RWPE2 (cell line): ENCODE data around the gene BLNK.

Experiments
- ATAC-seq: fragments of 200-7000 bp; cut with Tn5 transposase; 3 replicates; pipeline ENCODE4 v1.9.1; 2021; ENCODE audit warnings: low read depth
- DNase-seq: peaks from one replicate; pipeline ENCODE4 v3.0.0-alpha.2; 2020; ENCODE audit warnings: low spot score
- H3K27ac ChIP-seq: fragments of 450-650 bp; 2 replicates; pipeline ENCODE4 v1.5.1; 2017; ENCODE audit warnings: mild to moderate bottlenecking; ENCODE audit not compliant: poor library complexity, severe bottlenecking
- H3K27me3 ChIP-seq: fragments of 250-450 bp; sonication (Bioruptor Pico); 2 replicates; pipeline ENCODE4 v1.5.1; 2021; ENCODE audit warnings: mild to moderate bottlenecking, moderate library complexity; ENCODE audit not compliant: insufficient read depth, poor library complexity, severe bottlenecking
- H3K36me3 ChIP-seq: fragments of 250-450 bp; sonication (Bioruptor Pico); 2 replicates; pipeline ENCODE4 v1.5.1; 2020; ENCODE audit warnings: low read depth, mild to moderate bottlenecking, moderate library complexity
- H3K4me1 ChIP-seq: fragments of 250-450 bp; sonication (Bioruptor Pico); 2 replicates; pipeline ENCODE4 v1.5.1; 2021; ENCODE audit warnings: mild to moderate bottlenecking, moderate library complexity; ENCODE audit not compliant: insufficient read depth, poor library complexity, severe bottlenecking
- H3K4me3 ChIP-seq: fragments of 250-450 bp; sonication (Bioruptor Pico); 2 replicates; pipeline ENCODE4 v1.5.1; 2021; ENCODE audit warnings: mild to moderate bottlenecking, moderate library complexity; ENCODE audit not compliant: severe bottlenecking
- H3K9me3 ChIP-seq: fragments of 250-450 bp; sonication (Bioruptor Pico); 2 replicates; pipeline ENCODE4 v1.5.1; 2021; ENCODE audit warnings: mild to moderate bottlenecking, moderate library complexity; ENCODE audit not compliant: severe bottlenecking
- TF ChIP-seq, protein P1 (sequence below): fragments of 450-650 bp; IDR thresholded peaks from one replicate; pipeline ENCODE4 v1.5.1; 2017; ENCODE audit warnings: mild to moderate bottlenecking, moderate library complexity; ENCODE audit not compliant: poor library complexity, severe bottlenecking

Gene BLNK

DNA sequence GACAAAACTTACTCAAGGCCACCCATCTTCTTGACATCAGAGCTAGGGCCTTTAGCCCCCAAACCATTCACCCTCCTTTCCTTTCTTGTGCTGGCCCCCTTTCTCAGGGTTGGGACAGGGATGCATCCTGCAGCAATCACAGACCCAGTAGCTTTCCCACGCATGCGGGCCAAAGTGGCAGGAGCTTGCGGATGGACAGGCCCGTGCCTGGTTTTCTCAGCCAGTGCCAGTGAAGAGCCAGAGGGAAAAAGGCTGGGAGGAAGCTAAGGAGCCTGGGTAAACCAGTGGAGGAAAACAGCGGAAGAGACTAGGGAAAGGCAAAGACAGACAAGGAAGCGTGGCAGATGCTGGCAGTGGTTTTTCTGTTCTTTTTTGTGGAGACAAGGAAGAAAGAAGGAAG, 5.1 kb upstream of the BLNK start:
- DNase-seq (no peak), ATAC-seq (no peak)
- no peak overlapping the region for H3K4me3 ChIP-seq
- H3K27ac ChIP-seq = no peak overlapping the region
- no peaks in the 10 kb centered on the region for H3K36me3 ChIP-seq
- no peaks in the 10 kb centered on the region for H3K9me3 ChIP-seq
- H3K4me1 ChIP-seq = peaks cover 28% of the 10 kb centered on the region
- no peaks in the 10 kb centered on the region for H3K27me3 ChIP-seq
- TF ChIP-seq, protein P1, sequence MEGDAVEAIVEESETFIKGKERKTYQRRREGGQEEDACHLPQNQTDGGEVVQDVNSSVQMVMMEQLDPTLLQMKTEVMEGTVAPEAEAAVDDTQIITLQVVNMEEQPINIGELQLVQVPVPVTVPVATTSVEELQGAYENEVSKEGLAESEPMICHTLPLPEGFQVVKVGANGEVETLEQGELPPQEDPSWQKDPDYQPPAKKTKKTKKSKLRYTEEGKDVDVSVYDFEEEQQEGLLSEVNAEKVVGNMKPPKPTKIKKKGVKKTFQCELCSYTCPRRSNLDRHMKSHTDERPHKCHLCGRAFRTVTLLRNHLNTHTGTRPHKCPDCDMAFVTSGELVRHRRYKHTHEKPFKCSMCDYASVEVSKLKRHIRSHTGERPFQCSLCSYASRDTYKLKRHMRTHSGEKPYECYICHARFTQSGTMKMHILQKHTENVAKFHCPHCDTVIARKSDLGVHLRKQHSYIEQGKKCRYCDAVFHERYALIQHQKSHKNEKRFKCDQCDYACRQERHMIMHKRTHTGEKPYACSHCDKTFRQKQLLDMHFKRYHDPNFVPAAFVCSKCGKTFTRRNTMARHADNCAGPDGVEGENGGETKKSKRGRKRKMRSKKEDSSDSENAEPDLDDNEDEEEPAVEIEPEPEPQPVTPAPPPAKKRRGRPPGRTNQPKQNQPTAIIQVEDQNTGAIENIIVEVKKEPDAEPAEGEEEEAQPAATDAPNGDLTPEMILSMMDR = no peak

DNA sequence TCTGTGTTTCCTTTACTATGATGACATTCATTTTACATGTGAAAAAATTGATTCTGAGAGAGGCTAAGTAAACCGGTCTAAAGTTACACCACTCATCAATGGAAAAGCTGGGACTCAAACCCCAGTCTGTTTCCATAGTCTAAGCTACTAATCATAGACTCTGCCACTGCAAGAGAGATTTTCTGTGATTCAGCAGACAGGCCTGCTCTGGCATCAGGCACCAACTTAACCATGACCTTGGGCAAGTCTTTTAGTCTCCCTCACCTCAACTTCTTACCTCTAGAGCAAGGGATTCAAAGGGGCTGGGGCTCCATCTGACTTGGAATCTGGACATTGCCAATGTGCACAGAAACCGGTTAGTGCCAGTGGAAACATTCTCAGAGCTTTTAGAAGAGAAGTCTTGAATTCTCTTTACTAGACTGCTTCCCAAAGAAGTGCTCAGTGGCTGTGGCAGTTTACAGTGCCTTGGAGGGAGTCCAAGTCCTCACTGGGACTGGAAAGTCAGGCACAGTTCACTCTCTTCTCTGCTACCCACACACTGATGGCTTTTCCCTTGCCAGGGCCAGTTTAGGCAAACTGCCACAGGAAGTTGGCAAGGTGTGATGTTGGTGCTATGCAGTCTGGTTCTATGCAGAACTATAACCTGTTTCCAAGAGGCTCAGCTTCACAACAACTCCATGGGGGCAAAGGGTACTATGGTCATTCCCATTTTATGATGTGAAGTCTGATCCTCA, 4.5 kb upstream of the BLNK start:
- no peaks in the 10 kb centered on the region for H3K9me3 ChIP-seq
- no peak overlapping the region for H3K27ac ChIP-seq
- ATAC-seq (no peak), DNase-seq (no peak)
- H3K27me3 ChIP-seq = no peaks in the 10 kb centered on the region
- H3K36me3 ChIP-seq = no peaks in the 10 kb centered on the region
- no peak overlapping the region for H3K4me3 ChIP-seq
- H3K4me1 ChIP-seq = peaks cover 23% of the 10 kb centered on the region
- TF ChIP-seq, protein P1 = no peak

DNA sequence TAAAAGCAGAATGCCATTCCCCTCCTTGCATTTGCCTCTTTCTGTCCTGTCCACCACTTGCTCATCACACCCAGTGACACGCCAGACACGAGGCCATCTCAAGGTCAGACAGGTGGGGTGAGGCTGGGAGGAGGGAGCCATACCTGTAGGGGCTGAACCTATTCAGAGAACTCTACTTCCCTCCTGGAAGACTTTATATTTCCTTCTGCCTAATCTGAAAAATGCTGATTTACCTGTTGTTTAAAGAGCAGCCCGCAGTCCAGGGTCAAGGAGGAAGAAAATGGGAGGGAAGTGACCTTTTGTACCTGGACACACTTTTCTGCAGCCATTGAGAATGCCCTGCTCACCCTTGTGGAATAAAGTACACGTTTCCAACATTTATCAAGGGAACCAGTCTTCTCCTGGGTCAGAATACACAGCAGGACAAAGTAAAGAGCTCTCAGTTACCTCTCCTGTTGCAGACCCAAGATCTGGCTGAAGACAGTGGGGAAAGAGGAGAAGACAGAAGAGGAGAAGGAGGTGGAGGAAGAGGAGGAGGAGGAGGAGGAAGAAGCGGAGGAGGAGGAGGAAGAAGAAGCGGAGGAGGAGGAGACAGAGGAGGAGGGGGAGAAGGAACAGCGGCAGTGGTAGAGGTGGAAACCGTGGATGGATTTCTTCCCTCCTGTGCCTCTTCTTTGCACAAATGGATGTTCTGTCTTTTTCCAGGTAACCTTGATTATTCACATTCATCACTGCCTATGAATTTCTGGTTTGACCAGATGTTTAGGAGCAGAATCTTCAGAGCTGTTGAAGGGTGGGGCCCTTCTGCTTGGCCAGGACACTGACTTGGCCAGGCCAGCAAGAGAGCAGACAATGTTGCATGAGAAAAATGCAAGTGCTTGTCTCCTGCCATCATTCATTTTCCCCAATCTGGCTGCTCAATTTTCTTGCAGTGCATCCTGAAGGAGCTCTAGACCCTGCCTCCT, 1.2 kb upstream of the BLNK start:
- Histone ChIP-seq H3K36me3 (no peaks in the 10 kb centered on the region), H3K9me3 (no peaks in the 10 kb centered on the region), H3K4me1 (peaks cover 19% of the 10 kb centered on the region), H3K27me3 (no peaks in the 10 kb centered on the region), H3K27ac (no peak overlapping the region), H3K4me3 (no peak overlapping the region)
- TF ChIP-seq, protein P1 = no peak
- DNase-seq = no peak
- ATAC-seq = no peak

DNA sequence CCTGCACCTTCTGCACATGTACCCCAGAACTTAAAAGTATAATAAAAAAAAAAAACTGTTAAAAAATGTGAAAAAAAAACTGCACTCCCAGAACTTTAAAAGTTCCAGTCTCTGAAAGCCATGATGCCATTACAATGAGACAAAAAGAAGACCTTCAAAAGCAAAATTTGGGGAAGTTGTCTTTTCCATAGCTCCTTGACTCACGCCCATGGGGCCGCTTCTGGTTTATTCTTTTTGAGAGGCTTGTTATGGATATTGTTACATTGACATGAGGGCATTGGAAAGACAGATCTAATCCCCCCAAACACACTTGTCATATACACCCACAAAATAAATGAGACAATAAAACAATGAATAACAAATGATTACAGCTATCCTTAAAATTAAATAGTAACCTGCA, 798 bp downstream of the BLNK start:
- Histone ChIP-seq H3K27ac (no peak overlapping the region), H3K4me3 (no peak overlapping the region), H3K27me3 (no peaks in the 10 kb centered on the region), H3K4me1 (peaks cover 13% of the 10 kb centered on the region), H3K9me3 (no peaks in the 10 kb centered on the region), H3K36me3 (no peaks in the 10 kb centered on the region)
- TF ChIP-seq, protein P1 = no peak
- DNase-seq = no peak
- ATAC-seq = no peak
